HepG2 (cell line): ENCODE measurements around the gene BIRC2. TPM values are rescaled to one million over a fixed set of nuclear protein-coding genes. Genes with fewer than 3 reads are reported as not detected.

ENCODE experiments used
- ELF1 ChIP-seq: sonication (generic); formaldehyde crosslinking; IDR thresholded peaks from 2 replicates; pipeline ENCODE4 v1.4.0; 2020; ENCODE audit warnings: missing genetic modification reagents
- HNRNPH1 ChIP-seq: fragments of 200-400 bp; formaldehyde crosslinking; optimal IDR thresholded peaks from 2 replicates; pipeline ENCODE3; 2017; ENCODE audit warnings: mild to moderate bottlenecking, low read depth, low read length
- HNRNPK ChIP-seq: fragments of 200-400 bp; formaldehyde crosslinking; IDR thresholded peaks from 2 replicates; pipeline ENCODE4 v1.6.1; 2018; ENCODE audit warnings: low read length, low read depth, moderate library complexity, mild to moderate bottlenecking; ENCODE audit not compliant: poor library complexity, severe bottlenecking
- PHB2 ChIP-seq: fragments of 450-650 bp; IDR thresholded peaks from 2 replicates; pipeline ENCODE4 v1.6.1; 2018; ENCODE audit not compliant: partially characterized antibody
- POLR2AphosphoS5 ChIP-seq: IDR thresholded peaks from 2 replicates; pipeline ENCODE4 v1.6.1; 2012; ENCODE audit warnings: low read depth, low read length
- RARG ChIP-seq: sonication (generic); formaldehyde crosslinking; IDR thresholded peaks from 2 replicates; pipeline ENCODE4 v1.4.0; 2020; ENCODE audit warnings: low read depth, mild to moderate bottlenecking, missing genetic modification reagents
- RFX1 ChIP-seq: fragments of 450-650 bp; IDR thresholded peaks from 2 replicates; pipeline ENCODE4 v1.6.1; 2017
- SRY ChIP-seq: sonication (generic); formaldehyde crosslinking; IDR thresholded peaks from 2 replicates; pipeline ENCODE4 v1.8.0; 2022; ENCODE audit warnings: mild to moderate bottlenecking, missing genetic modification reagents
- STAG1 ChIP-seq: sonication (generic); formaldehyde crosslinking; IDR thresholded peaks from 2 replicates; pipeline ENCODE4 v1.4.0; 2020; ENCODE audit warnings: missing genetic modification reagents
- ZBTB7A ChIP-seq: sonication (generic); formaldehyde crosslinking; IDR thresholded peaks from 2 replicates; pipeline ENCODE4 v1.8.0; 2022; ENCODE audit warnings: mild to moderate bottlenecking, missing genetic modification reagents
- ZFP36 ChIP-seq: fragments of 150-350 bp; IDR thresholded peaks from 2 replicates; pipeline ENCODE4 v1.6.1; 2018; ENCODE audit warnings: borderline replicate concordance, low read length, low read depth; ENCODE audit not compliant: partially characterized antibody
- ZFX ChIP-seq: sonication (generic); formaldehyde crosslinking; IDR thresholded peaks from 2 replicates; pipeline ENCODE4 v1.4.0; 2020; ENCODE audit warnings: mild to moderate bottlenecking, low read depth, missing genetic modification reagents, moderate library complexity
- ZNF30 ChIP-seq: sonication (generic); formaldehyde crosslinking; IDR thresholded peaks from 2 replicates; pipeline ENCODE4 v1.5.0; 2020; ENCODE audit warnings: mild to moderate bottlenecking, missing genetic modification reagents
- ZNF451 ChIP-seq: sonication (generic); formaldehyde crosslinking; IDR thresholded peaks from 2 replicates; pipeline ENCODE4 v1.5.0; 2020; ENCODE audit warnings: mild to moderate bottlenecking, missing genetic modification reagents
- ZNF530 ChIP-seq: sonication (generic); formaldehyde crosslinking; IDR thresholded peaks from 2 replicates; pipeline ENCODE4 v1.5.0; 2020; ENCODE audit warnings: low read depth, mild to moderate bottlenecking, missing genetic modification reagents
- polyA plus RNA-seq, 8 experiments: library from polyadenylated mRNA; depleted of rRNA in 3 of 8; stranded (reverse) in 7 of 8; unstranded in 1 of 8; fragments of >200 nt; fragmentation: Illumina TruSeq in 4 of 8; extraction: Trizol in 4 of 8; gene quantifications; 2 replicates each; pipeline versions ENCODE4 v1.2.1 to v1.2.3, GENCODE V29; 2011 to 2016; ENCODE audit warnings: low read depth in 4 of 8, missing spikeins in 1 of 8, mixed read lengths in 1 of 8; ENCODE audit not compliant: insufficient read depth in 1 of 8
- total RNA-seq, 5 experiments: library from RNA; depleted of rRNA; stranded (reverse); fragments of >200 nt; fragmentation: Illumina TruSeq; extraction: Trizol; gene quantifications; 2 replicates each; pipeline ENCODE4 v1.2.3, GENCODE V29; 2016; ENCODE audit warnings: low read depth in 1 of 5
- TF ChIP-seq, protein P1 (sequence below): sonication (generic); formaldehyde crosslinking; IDR thresholded peaks from 2 replicates; pipeline ENCODE4 v1.5.0; 2020; ENCODE audit warnings: missing genetic modification reagents
- TF ChIP-seq, protein P2 (sequence below): sonication (generic); formaldehyde crosslinking; IDR thresholded peaks from 2 replicates; pipeline ENCODE4 v1.4.0; 2020; ENCODE audit warnings: mild to moderate bottlenecking, missing genetic modification reagents
- TF ChIP-seq, protein P3 (sequence below): sonication (generic); formaldehyde crosslinking; IDR thresholded peaks from 2 replicates; pipeline ENCODE4 v1.5.0; 2020; ENCODE audit warnings: mild to moderate bottlenecking, missing genetic modification reagents, borderline replicate concordance
- TF ChIP-seq, protein P4 (sequence below): sonication (generic); formaldehyde crosslinking; IDR thresholded peaks from 2 replicates; pipeline ENCODE4 v1.4.0; 2020; ENCODE audit warnings: low read depth, mild to moderate bottlenecking, missing genetic modification reagents

Gene BIRC2
- total and polyA plus RNA-seq, 2 of the 13 experiments (the other 11 are each of a cell fraction or from before 2014, with no cell fraction given) = 61.7 to 62.2 TPM

DNA sequence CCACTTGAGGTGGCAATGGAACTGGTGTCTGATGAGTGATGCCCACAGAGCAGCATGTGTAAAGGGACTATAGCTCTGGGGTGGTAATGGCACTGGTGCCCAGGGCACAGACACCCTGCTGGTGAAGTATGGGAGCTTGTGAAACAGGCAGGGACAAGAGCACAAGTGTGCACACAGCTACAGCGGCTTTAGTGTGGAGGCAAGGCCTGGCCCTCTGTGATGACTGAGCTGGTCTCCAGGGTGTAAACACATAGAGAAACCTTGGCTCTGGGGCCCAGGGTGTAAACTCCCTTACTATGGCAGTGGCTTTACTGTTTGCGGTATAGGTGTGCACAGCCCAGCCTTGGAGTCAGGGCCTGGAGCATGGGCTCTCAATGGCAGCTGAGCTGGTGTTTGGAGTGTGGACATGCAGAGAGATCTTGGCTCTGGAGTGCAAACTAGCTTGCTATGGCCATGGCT is 46.3 kb downstream of the BIRC2 start (continued):
- TF ChIP-seq, protein P1, sequence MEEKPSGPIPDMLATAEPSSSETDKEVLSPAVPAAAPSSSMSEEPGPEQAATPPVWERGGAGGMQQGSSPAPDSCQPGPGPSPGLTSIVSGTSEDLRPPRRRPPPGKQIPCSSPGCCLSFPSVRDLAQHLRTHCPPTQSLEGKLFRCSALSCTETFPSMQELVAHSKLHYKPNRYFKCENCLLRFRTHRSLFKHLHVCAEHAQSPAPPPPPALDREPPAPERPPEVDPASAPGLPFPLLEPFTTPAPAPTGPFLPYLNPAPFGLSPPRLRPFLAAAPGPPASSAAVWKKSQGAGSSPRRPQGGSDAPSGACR (CRISPR knock-in tag) = no peak
- TF ChIP-seq, protein P2, sequence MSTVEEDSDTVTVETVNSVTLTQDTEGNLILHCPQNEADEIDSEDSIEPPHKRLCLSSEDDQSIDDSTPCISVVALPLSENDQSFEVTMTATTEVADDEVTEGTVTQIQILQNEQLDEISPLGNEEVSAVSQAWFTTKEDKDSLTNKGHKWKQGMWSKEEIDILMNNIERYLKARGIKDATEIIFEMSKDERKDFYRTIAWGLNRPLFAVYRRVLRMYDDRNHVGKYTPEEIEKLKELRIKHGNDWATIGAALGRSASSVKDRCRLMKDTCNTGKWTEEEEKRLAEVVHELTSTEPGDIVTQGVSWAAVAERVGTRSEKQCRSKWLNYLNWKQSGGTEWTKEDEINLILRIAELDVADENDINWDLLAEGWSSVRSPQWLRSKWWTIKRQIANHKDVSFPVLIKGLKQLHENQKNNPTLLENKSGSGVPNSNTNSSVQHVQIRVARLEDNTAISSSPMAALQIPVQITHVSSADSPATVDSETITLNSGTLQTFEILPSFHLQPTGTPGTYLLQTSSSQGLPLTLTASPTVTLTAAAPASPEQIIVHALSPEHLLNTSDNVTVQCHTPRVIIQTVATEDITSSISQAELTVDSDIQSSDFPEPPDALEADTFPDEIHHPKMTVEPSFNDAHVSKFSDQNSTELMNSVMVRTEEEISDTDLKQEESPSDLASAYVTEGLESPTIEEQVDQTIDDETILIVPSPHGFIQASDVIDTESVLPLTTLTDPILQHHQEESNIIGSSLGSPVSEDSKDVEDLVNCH (CRISPR knock-in tag) = no peak
- TF ChIP-seq SRY (CRISPR knock-in tag) = no peak
- TF ChIP-seq ZBTB7A = no peak
- TF ChIP-seq HNRNPK = no peak
- TF ChIP-seq ZNF530 (CRISPR knock-in tag) = no peak
- peak; percentile 44; the same call in 1 of the 2 replicates for TF ChIP-seq POLR2AphosphoS5
- no peak for TF ChIP-seq STAG1 (CRISPR knock-in tag)
- no peak for TF ChIP-seq RARG (CRISPR knock-in tag)
- no peak for TF ChIP-seq RFX1
- TF ChIP-seq, protein P3, sequence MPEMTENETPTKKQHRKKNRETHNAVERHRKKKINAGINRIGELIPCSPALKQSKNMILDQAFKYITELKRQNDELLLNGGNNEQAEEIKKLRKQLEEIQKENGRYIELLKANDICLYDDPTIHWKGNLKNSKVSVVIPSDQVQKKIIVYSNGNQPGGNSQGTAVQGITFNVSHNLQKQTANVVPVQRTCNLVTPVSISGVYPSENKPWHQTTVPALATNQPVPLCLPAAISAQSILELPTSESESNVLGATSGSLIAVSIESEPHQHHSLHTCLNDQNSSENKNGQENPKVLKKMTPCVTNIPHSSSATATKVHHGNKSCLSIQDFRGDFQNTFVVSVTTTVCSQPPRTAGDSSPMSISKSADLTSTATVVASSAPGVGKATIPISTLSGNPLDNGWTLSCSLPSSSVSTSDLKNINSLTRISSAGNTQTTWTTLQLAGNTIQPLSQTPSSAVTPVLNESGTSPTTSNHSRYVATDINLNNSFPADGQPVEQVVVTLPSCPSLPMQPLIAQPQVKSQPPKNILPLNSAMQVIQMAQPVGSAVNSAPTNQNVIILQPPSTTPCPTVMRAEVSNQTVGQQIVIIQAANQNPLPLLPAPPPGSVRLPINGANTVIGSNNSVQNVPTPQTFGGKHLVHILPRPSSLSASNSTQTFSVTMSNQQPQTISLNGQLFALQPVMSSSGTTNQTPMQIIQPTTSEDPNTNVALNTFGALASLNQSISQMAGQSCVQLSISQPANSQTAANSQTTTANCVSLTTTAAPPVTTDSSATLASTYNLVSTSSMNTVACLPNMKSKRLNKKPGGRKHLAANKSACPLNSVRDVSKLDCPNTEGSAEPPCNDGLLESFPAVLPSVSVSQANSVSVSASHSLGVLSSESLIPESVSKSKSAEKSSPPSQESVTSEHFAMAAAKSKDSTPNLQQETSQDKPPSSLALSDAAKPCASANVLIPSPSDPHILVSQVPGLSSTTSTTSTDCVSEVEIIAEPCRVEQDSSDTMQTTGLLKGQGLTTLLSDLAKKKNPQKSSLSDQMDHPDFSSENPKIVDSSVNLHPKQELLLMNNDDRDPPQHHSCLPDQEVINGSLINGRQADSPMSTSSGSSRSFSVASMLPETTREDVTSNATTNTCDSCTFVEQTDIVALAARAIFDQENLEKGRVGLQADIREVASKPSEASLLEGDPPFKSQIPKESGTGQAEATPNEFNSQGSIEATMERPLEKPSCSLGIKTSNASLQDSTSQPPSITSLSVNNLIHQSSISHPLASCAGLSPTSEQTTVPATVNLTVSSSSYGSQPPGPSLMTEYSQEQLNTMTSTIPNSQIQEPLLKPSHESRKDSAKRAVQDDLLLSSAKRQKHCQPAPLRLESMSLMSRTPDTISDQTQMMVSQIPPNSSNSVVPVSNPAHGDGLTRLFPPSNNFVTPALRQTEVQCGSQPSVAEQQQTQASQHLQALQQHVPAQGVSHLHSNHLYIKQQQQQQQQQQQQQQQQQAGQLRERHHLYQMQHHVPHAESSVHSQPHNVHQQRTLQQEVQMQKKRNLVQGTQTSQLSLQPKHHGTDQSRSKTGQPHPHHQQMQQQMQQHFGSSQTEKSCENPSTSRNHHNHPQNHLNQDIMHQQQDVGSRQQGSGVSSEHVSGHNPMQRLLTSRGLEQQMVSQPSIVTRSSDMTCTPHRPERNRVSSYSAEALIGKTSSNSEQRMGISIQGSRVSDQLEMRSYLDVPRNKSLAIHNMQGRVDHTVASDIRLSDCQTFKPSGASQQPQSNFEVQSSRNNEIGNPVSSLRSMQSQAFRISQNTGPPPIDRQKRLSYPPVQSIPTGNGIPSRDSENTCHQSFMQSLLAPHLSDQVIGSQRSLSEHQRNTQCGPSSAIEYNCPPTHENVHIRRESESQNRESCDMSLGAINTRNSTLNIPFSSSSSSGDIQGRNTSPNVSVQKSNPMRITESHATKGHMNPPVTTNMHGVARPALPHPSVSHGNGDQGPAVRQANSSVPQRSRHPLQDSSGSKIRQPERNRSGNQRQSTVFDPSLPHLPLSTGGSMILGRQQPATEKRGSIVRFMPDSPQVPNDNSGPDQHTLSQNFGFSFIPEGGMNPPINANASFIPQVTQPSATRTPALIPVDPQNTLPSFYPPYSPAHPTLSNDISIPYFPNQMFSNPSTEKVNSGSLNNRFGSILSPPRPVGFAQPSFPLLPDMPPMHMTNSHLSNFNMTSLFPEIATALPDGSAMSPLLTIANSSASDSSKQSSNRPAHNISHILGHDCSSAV = no peak
- no peak for TF ChIP-seq HNRNPH1
- TF ChIP-seq ZFX (CRISPR knock-in tag) = no peak
- TF ChIP-seq PHB2 = no peak
- no peak for TF ChIP-seq ZNF451 (CRISPR knock-in tag)
- TF ChIP-seq ZFP36 = no peak
- TF ChIP-seq ZNF30 (CRISPR knock-in tag) = no peak
- TF ChIP-seq, protein P4, sequence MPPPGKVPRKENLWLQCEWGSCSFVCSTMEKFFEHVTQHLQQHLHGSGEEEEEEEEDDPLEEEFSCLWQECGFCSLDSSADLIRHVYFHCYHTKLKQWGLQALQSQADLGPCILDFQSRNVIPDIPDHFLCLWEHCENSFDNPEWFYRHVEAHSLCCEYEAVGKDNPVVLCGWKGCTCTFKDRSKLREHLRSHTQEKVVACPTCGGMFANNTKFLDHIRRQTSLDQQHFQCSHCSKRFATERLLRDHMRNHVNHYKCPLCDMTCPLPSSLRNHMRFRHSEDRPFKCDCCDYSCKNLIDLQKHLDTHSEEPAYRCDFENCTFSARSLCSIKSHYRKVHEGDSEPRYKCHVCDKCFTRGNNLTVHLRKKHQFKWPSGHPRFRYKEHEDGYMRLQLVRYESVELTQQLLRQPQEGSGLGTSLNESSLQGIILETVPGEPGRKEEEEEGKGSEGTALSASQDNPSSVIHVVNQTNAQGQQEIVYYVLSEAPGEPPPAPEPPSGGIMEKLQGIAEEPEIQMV (CRISPR knock-in tag) = no peak
- TF ChIP-seq ELF1 = no peak
